H1 (cell line): ENCODE measurements around the gene CD14. TPM values are rescaled to one million over a fixed set of nuclear protein-coding genes. Genes with fewer than 3 reads are reported as not detected.

Source experiments
- CTCF ChIA-PET: fragments of 300-600 bp; sonication (Branson Sonifier 250); formaldehyde crosslinking; loops from one replicate; lab custom pipeline; 2021; ENCODE audit not compliant: partially characterized antibody; lab: Charles Lee
- POLR2A ChIA-PET: fragments of 300-600 bp; sonication (Branson Sonifier 250); formaldehyde crosslinking; loops from one replicate; lab custom pipeline; 2021; ENCODE audit warnings: inconsistent platforms; ENCODE audit not compliant: partially characterized antibody; lab: Charles Lee
- DNase-seq, 2 experiments: peaks; one replicate each; pipeline versions ENCODE4 v3.0.0 to v3.0.0-alpha.2; 2010 to 2022; ENCODE audit warnings: low spot score in 2 of 2, low read depth in 1 of 2, mixed read lengths in 1 of 2
- FAIRE-seq: peaks from 2 replicates; lab custom pipeline; 2011; peaks lifted over from hg19 to GRCh38; lab: Jason Lieb, UNC
- H2AFZ ChIP-seq: 2 replicates; pipeline ENCODE4 v1.8.1; 2012; ENCODE audit warnings: low read length, inconsistent platforms
- H2AK5ac ChIP-seq: 2 replicates; pipeline ENCODE4 v1.6.1; 2013; ENCODE audit warnings: low read depth, low read length
- H2BK120ac ChIP-seq: replicated peaks from 2 replicates; pipeline ENCODE3; 2013; ENCODE audit warnings: low read depth, low read length, inconsistent platforms
- H2BK12ac ChIP-seq: 2 replicates; pipeline ENCODE4 v1.6.1; 2013; ENCODE audit warnings: low read depth, low read length
- H2BK15ac ChIP-seq: 2 replicates; pipeline ENCODE4 v1.6.1; 2013; ENCODE audit warnings: low read length
- H2BK20ac ChIP-seq: 2 replicates; pipeline ENCODE4 v1.6.1; 2013; ENCODE audit warnings: low read length
- H2BK5ac ChIP-seq: 2 replicates; pipeline ENCODE4 v1.6.1; 2013; ENCODE audit warnings: low read depth, low read length
- H3K14ac ChIP-seq: 2 replicates; pipeline ENCODE4 v1.6.1; 2013; ENCODE audit warnings: inconsistent platforms; ENCODE audit not compliant: insufficient read length
- H3K18ac ChIP-seq: 2 replicates; pipeline ENCODE4 v1.6.1; 2013; ENCODE audit warnings: low read length; ENCODE audit errors: extremely low read depth
- H3K23ac ChIP-seq: 2 replicates; pipeline ENCODE4 v1.6.1; 2013; ENCODE audit warnings: inconsistent platforms; ENCODE audit not compliant: insufficient read length
- H3K23me2 ChIP-seq: 2 replicates; pipeline ENCODE4 v1.6.1; 2013; ENCODE audit warnings: low read depth, low read length
- H3K27ac ChIP-seq: 2 replicates; pipeline ENCODE4 v1.6.1; 2011; ENCODE audit warnings: low read depth, low read length, inconsistent platforms
- H3K27me3 ChIP-seq, 4 experiments: replicated peaks in 1 of 4; 1 replicate in 1 of 4; 2 replicates in 3 of 4; pipeline versions ENCODE4 v1.6.1 to v1.8.1; 2011 to 2013; ENCODE audit warnings: low read length in 3 of 4, mild to moderate bottlenecking in 3 of 4, inconsistent platforms in 2 of 4, mixed read lengths in 2 of 4, moderate library complexity in 1 of 4; ENCODE audit not compliant: control insufficient read depth in 3 of 4, insufficient read depth in 3 of 4; ENCODE audit errors: extremely low read depth in 1 of 4
- H3K36me3 ChIP-seq, 4 experiments: 2 replicates each; pipeline versions ENCODE4 v1.6.1 to v1.8.1; 2011 to 2013; ENCODE audit warnings: mild to moderate bottlenecking in 4 of 4, low read length in 3 of 4, moderate library complexity in 2 of 4, control low read depth in 1 of 4, inconsistent platforms in 1 of 4; ENCODE audit not compliant: insufficient read depth in 4 of 4, control insufficient read depth in 2 of 4
- H3K4ac ChIP-seq: replicated peaks from 2 replicates; pipeline ENCODE3; 2013; ENCODE audit warnings: low read length, low read depth, mixed read lengths, inconsistent platforms; ENCODE audit not compliant: insufficient read length
- H3K4me1 ChIP-seq, 4 experiments: replicated peaks in 1 of 4; 1 replicate in 1 of 4; 2 replicates in 3 of 4; pipeline versions ENCODE4 v1.6.1 to v1.8.1; 2011 to 2013; ENCODE audit warnings: low read length in 3 of 4, inconsistent platforms in 2 of 4, mixed read lengths in 1 of 4; ENCODE audit not compliant: insufficient read depth in 4 of 4, control insufficient read depth in 3 of 4
- H3K4me2 ChIP-seq, 2 experiments: 2 replicates each; pipeline versions ENCODE4 v1.6.1 to v1.8.1; 2011 to 2013; ENCODE audit warnings: low read depth in 2 of 2, low read length in 2 of 2, control low read depth in 1 of 2, inconsistent platforms in 1 of 2, mild to moderate bottlenecking in 1 of 2; ENCODE audit not compliant: insufficient read depth in 1 of 2
- H3K4me3 ChIP-seq, 4 experiments: fragments of 200-600, 300-600 bp in 1 of 4; sonication (generic), shearing (Covaris generic), sonication (Bioruptor Twin) in 1 of 4; 2 replicates each; pipeline versions ENCODE4 v1.5.1 to v1.8.1; 2011 to 2016; ENCODE audit warnings: low read length in 4 of 4, low read depth in 3 of 4, control low read depth in 2 of 4, inconsistent platforms in 2 of 4, mild to moderate bottlenecking in 2 of 4, mixed read lengths in 1 of 4, moderate library complexity in 1 of 4; ENCODE audit not compliant: insufficient read depth in 2 of 4; ENCODE audit errors: extremely low read depth in 1 of 4
- H3K56ac ChIP-seq: replicated peaks from 2 replicates; pipeline ENCODE3; 2013; ENCODE audit warnings: low read depth, mild to moderate bottlenecking, mixed read lengths, low read length, inconsistent platforms; ENCODE audit not compliant: insufficient read length
- H3K79me1 ChIP-seq: 2 replicates; pipeline ENCODE4 v1.6.1; 2013; ENCODE audit warnings: low read depth, low read length, control low read depth
- H3K79me2 ChIP-seq, 2 experiments: 2 replicates each; pipeline versions ENCODE4 v1.6.1 to v1.8.1; 2012 to 2013; ENCODE audit warnings: low read length in 2 of 2, mild to moderate bottlenecking in 2 of 2, inconsistent platforms in 1 of 2; ENCODE audit not compliant: insufficient read depth in 2 of 2, control insufficient read depth in 1 of 2
- H3K9ac ChIP-seq, 4 experiments: replicated peaks in 1 of 4; 1 replicate in 1 of 4; 2 replicates in 3 of 4; pipeline versions ENCODE4 v1.6.1 to v1.8.1; 2011 to 2013; ENCODE audit warnings: low read depth in 3 of 4, low read length in 3 of 4, control low read depth in 2 of 4, mild to moderate bottlenecking in 2 of 4, moderate library complexity in 2 of 4, inconsistent platforms in 1 of 4; ENCODE audit errors: extremely low read depth in 1 of 4
- H3K9me3 ChIP-seq, 2 experiments: 2 replicates each; pipeline versions ENCODE4 v1.6.1 to v1.8.1; 2012 to 2013; ENCODE audit warnings: mild to moderate bottlenecking in 2 of 2, moderate library complexity in 2 of 2, control low read depth in 1 of 2, inconsistent platforms in 1 of 2, low read depth in 1 of 2, low read length in 1 of 2, mixed read lengths in 1 of 2; ENCODE audit not compliant: insufficient read depth in 2 of 2
- H4K20me1 ChIP-seq, 2 experiments: replicated peaks in 1 of 2; 2 replicates each; pipeline versions ENCODE3 to v1.8.1; 2011 to 2013; ENCODE audit warnings: inconsistent platforms in 2 of 2, low read length in 2 of 2, mild to moderate bottlenecking in 1 of 2; ENCODE audit not compliant: insufficient read depth in 2 of 2, control insufficient read depth in 1 of 2
- H4K5ac ChIP-seq: 2 replicates; pipeline ENCODE4 v1.6.1; 2013; ENCODE audit warnings: low read length, low read depth, mixed read lengths, inconsistent platforms; ENCODE audit not compliant: insufficient read length
- H4K8ac ChIP-seq: 2 replicates; pipeline ENCODE4 v1.8.0; 2013; ENCODE audit warnings: mild to moderate bottlenecking, moderate library complexity, low read length, inconsistent platforms; ENCODE audit not compliant: insufficient read depth; ENCODE audit errors: extremely low read depth
- H4K91ac ChIP-seq: replicated peaks from 2 replicates; pipeline ENCODE3; 2013; ENCODE audit warnings: low read length, mixed read lengths, inconsistent platforms; ENCODE audit not compliant: insufficient read length
- RAD21 ChIP-seq, 2 experiments: IDR thresholded peaks in 1 of 2; conservative IDR thresholded peaks in 1 of 2; 2 replicates each; pipeline ENCODE4 v1.6.1; 2011; ENCODE audit warnings: low read depth in 2 of 2, low read length in 2 of 2, improper control_type of control experiment in 1 of 2, inconsistent platforms in 1 of 2, mild to moderate bottlenecking in 1 of 2, moderate library complexity in 1 of 2
- WGBS, 2 experiments: shearing (Covaris generic) in 1 of 2; methylation state at CpG; one replicate each; pipeline versions ENCODE4 v1.1.6 to v1.1.7; 2013 to 2015; ENCODE audit warnings: low lambda C conversion rate in 2 of 2, mixed read lengths in 2 of 2, inconsistent platforms in 1 of 2, low coverage in 1 of 2, missing lambda C conversion rate in 1 of 2; ENCODE audit not compliant: insufficient replicate concordance in 2 of 2, insufficient coverage in 1 of 2, insufficient read length in 1 of 2; ENCODE audit errors: extremely low coverage in 1 of 2, missing lambda C conversion rate in 1 of 2; 5-methylcytosine and 5-hydroxymethylcytosine counted together
- polyA plus RNA-seq, 7 experiments: library from polyadenylated mRNA; depleted of rRNA in 3 of 7; stranded (reverse) in 5 of 7; unstranded in 2 of 7; fragments of >200 nt in 5 of 7; fragments of 200-250 nt in 2 of 7; gene quantifications; 1 replicate in 5 of 7; 2 replicates in 1 of 7; 4 replicates in 1 of 7; pipeline versions ENCODE4 v1.2.1 to v1.2.3, GENCODE V29; 2011 to 2013; ENCODE audit warnings: missing spikeins in 2 of 7, mixed read lengths in 2 of 7
- total RNA-seq: library from RNA; stranded (reverse); fragmentation: NEBNext Ultra II Directional; extraction: Animal tissue kit (Norgen Biotek cat#: 25700); gene quantifications from 2 replicates; pipeline ENCODE4 v1.2.1, GENCODE V29; 2021

CD14 gene
- total and polyA plus RNA-seq, 2 of the 8 experiments (the other 6 are each of a cell fraction or from before 2014, with no cell fraction given) = 0.15 TPM; not detected in 1

DNA sequence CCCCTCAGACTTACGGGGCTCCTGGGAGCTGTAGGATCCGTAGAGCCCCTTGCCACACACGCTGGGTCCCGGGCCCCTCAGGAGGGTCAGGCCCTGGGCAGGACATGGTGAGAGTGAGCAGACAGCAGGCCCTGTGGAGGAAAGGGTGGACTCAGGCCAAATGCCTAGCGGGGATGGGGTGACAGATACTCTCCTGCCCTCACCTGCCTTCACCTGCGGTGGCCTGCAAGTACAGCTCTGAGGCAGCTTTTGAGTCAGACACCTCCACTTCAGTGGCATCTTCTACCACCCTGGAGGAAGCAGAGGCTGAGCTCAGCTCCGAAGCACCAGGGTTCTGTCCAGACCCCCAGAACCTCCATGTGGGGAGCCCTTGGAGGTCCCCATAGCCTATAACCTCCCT is 42.1 kb downstream of the CD14 start:
- no peaks in the 10 kb centered on the region for H3K9me3 ChIP-seq
- no peaks in the 10 kb centered on the region for H3K36me3 ChIP-seq
- no peak overlapping the region for H3K14ac ChIP-seq
- DNase-seq = no peak
- no peak overlapping the region for H3K4ac ChIP-seq
- no peak overlapping the region for H4K91ac ChIP-seq
- CTCF ChIA-PET = interaction anchor here (0.8 to 1.2 kb wide), 2 partner anchors 21 to 56 kb away, joined by 3 to 4 read pairs; partner anchors contain the start of genes IK and NDUFA2
- H2AFZ ChIP-seq = no peak overlapping the region
- H3K4me1 ChIP-seq = no peaks in the 10 kb centered on the region
- no peaks in the 10 kb centered on the region for H4K20me1 ChIP-seq
- TF ChIP-seq RAD21 (IDR thresholded peaks at IDR 0.05 in 1 of 2, conservative IDR thresholded peaks at IDR 0.05 in 1 of 2; ENCODE audit: low read depth in 2 of 2, low read length in 2 of 2) = no peak
- H2BK15ac ChIP-seq = no peak overlapping the region
- no peak overlapping the region for H2AK5ac ChIP-seq
- H2BK5ac ChIP-seq = no peak overlapping the region
- no peak overlapping the region for H3K4me3 ChIP-seq
- FAIRE-seq = no peak
- no peak overlapping the region for H2BK20ac ChIP-seq
- H3K23ac ChIP-seq = no peak overlapping the region
- H3K27me3 ChIP-seq = no peaks in the 10 kb centered on the region
- H3K23me2 ChIP-seq = peaks cover 1% of the 10 kb centered on the region; the same call in 1 of the 2 replicates
- POLR2A ChIA-PET = interaction anchor here (1.5 kb wide), 1 partner anchor 19 kb away, joined by 3 read pairs; no protein-coding TSS in a partner anchor
- H3K79me1 ChIP-seq = no peaks in the 10 kb centered on the region
- H2BK12ac ChIP-seq = no peak overlapping the region
- H3K4me2 ChIP-seq = no peak overlapping the region
- 92% methylated on average over 7 of the region's 7 CpGs; no CpG with 5 or more reads in 1 of the 2 experiments for WGBS, 2 experiments
- H3K27ac ChIP-seq = no peak overlapping the region
- H3K18ac ChIP-seq = no peak overlapping the region
- H3K79me2 ChIP-seq = no peaks in the 10 kb centered on the region
- H2BK120ac ChIP-seq = no peak overlapping the region
- H3K56ac ChIP-seq = no peak overlapping the region
- H3K9ac ChIP-seq = no peak overlapping the region
- no peak overlapping the region for H4K8ac ChIP-seq
- H4K5ac ChIP-seq = no peak overlapping the region
